ENCODE results near the gene ANKRD13B. TPM values are rescaled to one million over a fixed set of nuclear protein-coding genes. Genes with fewer than 3 reads are reported as not detected.

The ANKRD13B gene
- total and polyA plus RNA-seq, 2 of the 13 experiments (the other 11 are each of a cell fraction or from before 2014, with no cell fraction given), result 1.7 to 1.8 TPM

- no TSS peak for BruUV-seq (replicated peaks)
- H3K4me1 ChIP-seq (ENCODE audit: insufficient read depth, low read length), result peaks cover 32% of the 10 kb centered on the region
- no peak overlapping the region for H2AFZ ChIP-seq (ENCODE audit: low read length)
- in situ Hi-C loops (cut with HindIII; ENCODE audit: extremely low pct_ligation_motif_present, low pct_unique_long_range_greater_than_20kb), result no loop called here
- H3K9ac ChIP-seq (ENCODE audit: insufficient read depth, low read depth, low read length), result no peak overlapping the region
- FAIRE-seq, result no peak
- no peaks in the 10 kb centered on the region for H3K27me3 ChIP-seq (ENCODE audit: control insufficient read depth in 1 of 2, insufficient read depth in 2 of 2, low read length in 2 of 2)
- no peaks in the 10 kb centered on the region for H4K20me1 ChIP-seq (ENCODE audit: insufficient read depth, low read length)
- no peak for ATAC-seq
- CTCF ChIA-PET (ENCODE audit: low intra/inter-chr PET ratio, low total read pairs), result no interaction called here
- no peaks in the 10 kb centered on the region for H3K9me3 ChIP-seq (ENCODE audit: low read length)
- H3K36me3 ChIP-seq (replicated peaks in 1 of 2; ENCODE audit: control insufficient read depth in 1 of 2, insufficient read depth in 2 of 2, low read length in 2 of 2), result peaks cover 4 to 17% of the 10 kb centered on the region in 2 experiments; a peak in 3 of 5 replicates
- no peak for DNase-seq (ENCODE audit: low spot score)
- POLR2A ChIA-PET, result no interaction called here
- no peak overlapping the region for H3K4me3 ChIP-seq (replicated peaks in 1 of 3; ENCODE audit: insufficient read depth in 1 of 3, low read depth in 2 of 3, low read length in 3 of 3)
- no peak overlapping the region for H3K4me2 ChIP-seq (ENCODE audit: low read depth, low read length)
- intact Hi-C loops (cut with micrococcal nuclease; ENCODE audit: unreplicated experiment), result no loop called here
- TF ChIP-seq HNRNPL (IDR thresholded peaks at IDR 0.05; ENCODE audit: low read depth, low read length), result no peak
- TF ChIP-seq POLR2G (IDR thresholded peaks at IDR 0.05; ENCODE audit: low read depth, low read length), result peak; percentile 26
- no peak for TF ChIP-seq KAT2B (IDR thresholded peaks at IDR 0.05; ENCODE audit: borderline replicate concordance, low read depth, low read length)
- 0 out of 2 replicates have a peak, but pooled peaks have one; percentile 3 for TF ChIP-seq RBFOX2 (IDR thresholded peaks at IDR 0.05; ENCODE audit: low read depth, low read length)
- WGBS (ENCODE audit: low lambda C conversion rate), result 97% methylated on average over 4 of the region's 6 CpGs
- H3K27ac ChIP-seq (ENCODE audit: extremely low read length, insufficient read depth, low read length), result no peak overlapping the region
- H3K79me2 ChIP-seq (ENCODE audit: insufficient read depth, low read length), result no peaks in the 10 kb centered on the region
Observed at GRCh38 chr17:29573558-29573869, 19.4 kb upstream of the ANKRD13B start.

GRCh38 chr17:29573871-29574731 is 18.8 kb upstream of the ANKRD13B start:
- Histone ChIP-seq H3K36me3 (replicated peaks in 1 of 2; ENCODE audit: control insufficient read depth in 1 of 2, insufficient read depth in 2 of 2, low read length in 2 of 2) (peaks cover 5 to 17% of the 10 kb centered on the region in 2 experiments; a peak in 4 of 5 replicates), H2AFZ (ENCODE audit: low read length) (no peak overlapping the region), H3K27me3 (ENCODE audit: control insufficient read depth in 1 of 2, insufficient read depth in 2 of 2, low read length in 2 of 2) (no peaks in the 10 kb centered on the region), H3K4me2 (ENCODE audit: low read depth, low read length) (peak overlapping the region; percentile 59), H3K9ac (ENCODE audit: insufficient read depth, low read depth, low read length) (no peak overlapping the region), H3K9me3 (ENCODE audit: low read length) (no peaks in the 10 kb centered on the region), H3K27ac (ENCODE audit: extremely low read length, insufficient read depth, low read length) (peak overlapping the region; percentile 46), H3K79me2 (ENCODE audit: insufficient read depth, low read length) (no peaks in the 10 kb centered on the region), H3K4me3 (replicated peaks in 1 of 3; ENCODE audit: insufficient read depth in 1 of 3, low read depth in 2 of 3, low read length in 3 of 3) (peak overlapping the region in 1 of 3 experiments; percentile 30; a peak in 1 of 6 replicates), H3K4me1 (ENCODE audit: insufficient read depth, low read length) (peaks cover 29% of the 10 kb centered on the region), H4K20me1 (ENCODE audit: insufficient read depth, low read length) (no peaks in the 10 kb centered on the region)
- intact Hi-C loops (cut with micrococcal nuclease; ENCODE audit: unreplicated experiment), result loop anchor here (2.0 kb wide), 1 partner anchor 17 kb away; no protein-coding TSS in a partner anchor
- CTCF ChIA-PET (ENCODE audit: low intra/inter-chr PET ratio, low total read pairs), result interaction anchor here (1.0 to 1.2 kb wide), 2 partner anchors 18 to 44 kb away, joined by 4 to 5 read pairs; no protein-coding TSS in a partner anchor
- FAIRE-seq, result no peak
- no TSS peak for BruUV-seq (replicated peaks)
- DNase-seq (ENCODE audit: low spot score), result no peak
- WGBS (ENCODE audit: low lambda C conversion rate), result 93% methylated on average over 12 of the region's 14 CpGs
- POLR2A ChIA-PET, result interaction anchor here (0.8 to 1.6 kb wide), 10 partner anchors 8 to 280 kb away, joined by 3 to 23 read pairs (median 3); partner anchors contain the start of genes ABHD15, ANKRD13B and NUFIP2
- in situ Hi-C loops (cut with HindIII; ENCODE audit: extremely low pct_ligation_motif_present, low pct_unique_long_range_greater_than_20kb), result no loop called here
- no peak for ATAC-seq
- TF ChIP-seq SMARCC2 (IDR thresholded peaks at IDR 0.05) (no peak), ZNF740 (CRISPR knock-in tag; IDR thresholded peaks at IDR 0.05) (no peak), ZNF224 (CRISPR knock-in tag; IDR thresholded peaks at IDR 0.05) (no peak), CREM (IDR thresholded peaks at IDR 0.05) (no peak), CREM (CRISPR knock-in tag; IDR thresholded peaks at IDR 0.05) (no peak), MXD4 (CRISPR knock-in tag; IDR thresholded peaks at IDR 0.05) (no peak), ZNF557 (CRISPR knock-in tag; IDR thresholded peaks at IDR 0.05) (0 out of 2 replicates have a peak, but pooled peaks have one; percentile 11), NFAT5 (CRISPR knock-in tag; IDR thresholded peaks at IDR 0.05) (no peak), RELA (CRISPR knock-in tag; IDR thresholded peaks at IDR 0.05) (no peak)

Data from HepG2 (cell line).